Duodenal mucosa (tissue), 2 donors: ENCODE data around the gene TC2N.
"Not testable (repeated sequence)": the region's sequence is repeated elsewhere in the genome, so short reads cannot be mapped to it uniquely, and the experiment has no call there.

ENCODE experiments used
- H3K27ac ChIP-seq: one replicate; pipeline ENCODE4 v1.7.0; 2013; ENCODE audit warnings: low read depth, low read length
- H3K27me3 ChIP-seq, 2 donors: one replicate each; pipeline ENCODE4 v1.7.0; 2013; ENCODE audit warnings: low read length in 2 of 2, control low read depth in 1 of 2; ENCODE audit not compliant: insufficient read depth in 2 of 2, control insufficient read depth in 1 of 2
- H3K36me3 ChIP-seq, 2 donors: one replicate each; pipeline ENCODE4 v1.7.0; 2013; ENCODE audit warnings: low read length in 2 of 2, control low read depth in 1 of 2; ENCODE audit not compliant: insufficient read depth in 2 of 2, control insufficient read depth in 1 of 2
- H3K4me1 ChIP-seq, 2 donors: one replicate each; pipeline ENCODE4 v1.7.0; 2013; ENCODE audit warnings: low read length in 2 of 2, control low read depth in 1 of 2; ENCODE audit not compliant: insufficient read depth in 2 of 2, control insufficient read depth in 1 of 2
- H3K4me3 ChIP-seq, 2 donors: one replicate each; pipeline ENCODE4 v1.7.0; 2013; ENCODE audit warnings: low read length in 2 of 2, low read depth in 1 of 2
- H3K9ac ChIP-seq, 2 donors: one replicate each; pipeline ENCODE4 v1.7.0; 2013; ENCODE audit warnings: low read length in 2 of 2, low read depth in 1 of 2
- H3K9me3 ChIP-seq, 2 donors: one replicate each; pipeline ENCODE4 v1.7.0; 2013; ENCODE audit warnings: low read length in 2 of 2, control low read depth in 1 of 2; ENCODE audit not compliant: control insufficient read depth in 1 of 2

TC2N gene

DNA sequence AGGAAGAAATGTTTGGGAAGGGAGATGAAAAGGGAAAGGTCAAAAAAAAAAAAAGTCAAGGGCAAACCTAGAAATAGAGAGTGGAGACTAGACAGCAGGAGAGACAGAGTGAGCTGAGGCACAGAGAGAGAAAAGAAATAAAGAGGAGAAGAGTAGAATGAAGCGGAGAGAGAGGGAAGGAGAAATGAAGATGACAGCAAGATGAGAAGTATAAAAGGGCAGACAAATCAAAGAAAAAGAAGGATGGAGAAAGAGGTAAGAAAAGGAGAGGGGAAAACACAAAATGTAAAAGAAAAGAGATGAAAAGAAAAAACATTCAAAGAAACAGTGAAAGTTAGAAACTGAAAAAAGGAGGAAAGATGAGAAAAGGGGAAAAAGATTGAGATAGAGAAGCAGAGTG lies 53.0 kb downstream of the TC2N start:
- H3K27ac ChIP-seq = no peak overlapping the region

DNA sequence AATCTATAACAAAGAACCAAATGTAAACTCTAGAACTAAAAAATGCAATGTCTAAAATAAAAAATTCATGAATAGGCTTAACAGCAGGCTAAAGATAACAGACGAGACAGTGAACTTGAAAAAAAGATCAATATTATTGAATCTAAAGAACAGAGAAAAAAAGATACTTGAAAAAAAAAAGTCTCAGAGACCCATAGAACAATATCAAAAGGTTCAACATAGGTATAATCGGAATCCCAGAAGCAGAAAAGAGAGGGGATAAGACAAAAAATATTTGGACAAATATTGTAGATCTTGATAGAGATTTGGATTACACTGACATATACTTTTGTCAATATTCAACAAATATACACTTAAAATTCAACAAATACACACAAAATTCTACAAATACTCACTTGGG lies 56.6 kb downstream of the TC2N start:
- no peak overlapping the region for H3K9ac ChIP-seq
- H3K27ac ChIP-seq = no peak overlapping the region
- no peak overlapping the region for H3K4me3 ChIP-seq
- no peaks in the 10 kb centered on the region for H3K27me3 ChIP-seq
- H3K9me3 ChIP-seq = peaks cover 18% of the 10 kb centered on the region in 2 donors
- H3K36me3 ChIP-seq = peaks cover 16 to 42% of the 10 kb centered on the region in 2 donors
- no peaks in the 10 kb centered on the region for H3K4me1 ChIP-seq

More for the DNA sequence above, 53.0 kb downstream of the TC2N start:
- Histone ChIP-seq H3K4me1 (no peaks in the 10 kb centered on the region), H3K4me3 (no peak overlapping the region), H3K9me3 (no peaks in the 10 kb centered on the region), H3K36me3 (peaks cover 12 to 16% of the 10 kb centered on the region in 2 donors), H3K9ac (no peak overlapping the region), H3K27me3 (no peaks in the 10 kb centered on the region)

DNA sequence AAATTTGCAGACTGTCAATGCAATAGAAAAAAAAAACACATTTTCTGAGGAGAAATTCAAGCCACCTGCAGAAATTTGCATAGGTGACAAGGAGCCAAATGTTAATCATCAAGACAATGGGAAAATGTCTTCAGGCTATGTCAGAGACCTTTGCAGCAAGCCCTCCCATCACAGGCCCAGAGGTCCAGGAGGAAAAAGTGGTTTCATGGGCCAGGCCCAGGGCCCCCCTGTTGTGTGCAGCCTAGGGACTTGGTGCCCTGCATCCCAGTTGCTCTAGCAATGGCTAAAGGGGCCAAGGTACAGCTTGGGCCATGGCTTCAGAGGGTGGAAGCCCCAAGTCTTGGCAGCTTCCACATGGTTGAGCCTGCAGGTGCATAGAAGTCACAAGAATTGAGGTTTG lies 60.6 kb downstream of the TC2N start:
- H3K27ac ChIP-seq = no peak overlapping the region
- no peak overlapping the region for H3K4me3 ChIP-seq
- H3K9me3 ChIP-seq = peaks cover 18% of the 10 kb centered on the region in 2 donors
- no peaks in the 10 kb centered on the region for H3K27me3 ChIP-seq
- H3K36me3 ChIP-seq = peaks cover 16 to 44% of the 10 kb centered on the region in 2 donors
- H3K9ac ChIP-seq = no peak overlapping the region
- H3K4me1 ChIP-seq = no peaks in the 10 kb centered on the region

DNA sequence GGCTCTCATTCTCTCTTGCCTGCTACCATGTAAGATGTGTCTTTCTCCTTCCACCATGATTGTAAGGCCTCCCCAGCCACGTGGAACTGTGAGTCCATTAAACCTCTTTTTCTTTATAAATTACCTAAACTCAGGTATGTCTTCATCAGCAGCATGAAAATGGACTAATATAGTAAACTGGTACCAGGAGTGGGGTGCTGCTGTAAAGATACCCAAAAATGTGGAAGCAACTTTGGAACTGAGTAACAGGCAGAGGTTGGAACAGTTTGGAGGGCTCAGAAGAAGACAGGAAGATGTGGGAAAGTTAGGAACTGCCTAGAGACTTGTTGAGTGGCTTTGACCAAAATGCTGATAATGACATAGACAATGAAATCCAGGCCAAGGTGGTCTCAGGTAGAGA lies 61.2 kb downstream of the TC2N start:
- H3K27ac ChIP-seq, H3K9ac ChIP-seq, H3K4me1 ChIP-seq, H3K27me3 ChIP-seq, H3K4me3 ChIP-seq: not testable (repeated sequence)
- H3K36me3 ChIP-seq = peaks cover 13 to 47% of the 10 kb centered on the region in 2 donors
- H3K9me3 ChIP-seq = peaks cover 18% of the 10 kb centered on the region in 2 donors

DNA sequence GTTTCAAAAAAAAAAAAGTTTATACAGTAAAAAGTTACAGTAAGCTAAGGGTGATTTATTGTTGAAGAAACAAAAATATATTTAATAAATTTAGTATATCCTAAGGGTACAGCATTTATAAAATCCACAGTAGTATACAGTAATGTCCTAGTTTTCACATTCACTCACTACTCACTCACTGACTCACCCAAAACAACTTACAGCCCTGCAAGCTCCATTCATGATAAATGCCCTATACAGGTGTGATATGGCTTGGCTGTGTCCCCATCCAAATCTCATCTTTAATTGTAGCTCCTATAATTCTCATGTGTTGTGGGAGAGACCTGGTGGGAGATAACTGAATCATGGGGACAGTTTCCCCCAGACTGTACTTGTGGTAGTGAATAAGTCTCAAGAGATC lies 61.7 kb downstream of the TC2N start:
- Histone ChIP-seq H3K36me3 (peaks cover 12 to 44% of the 10 kb centered on the region in 2 donors), H3K4me3 (no peak overlapping the region), H3K27ac (no peak overlapping the region), H3K9me3 (peaks cover 18% of the 10 kb centered on the region in 2 donors), H3K9ac (no peak overlapping the region), H3K4me1 (no peaks in the 10 kb centered on the region), H3K27me3 (no peaks in the 10 kb centered on the region)

DNA sequence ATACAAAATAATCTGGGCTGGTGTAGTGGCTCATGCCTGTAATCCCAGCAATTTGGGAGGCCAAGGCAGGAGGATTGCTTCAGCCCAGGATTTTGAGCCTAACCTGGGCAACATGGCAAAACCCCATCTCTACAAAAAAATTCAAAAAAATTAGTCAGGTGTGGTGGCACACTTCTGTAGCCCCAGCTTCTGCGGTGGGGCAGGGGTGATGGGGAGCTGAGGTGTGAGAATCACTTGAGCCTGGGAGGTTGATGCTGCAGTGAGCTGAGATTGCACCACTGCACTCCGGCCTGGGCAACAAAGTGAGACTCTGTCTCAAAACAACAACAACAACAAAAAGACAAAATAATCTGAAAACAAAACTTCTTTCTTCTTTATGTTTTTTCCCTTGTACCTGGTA lies 66.0 kb downstream of the TC2N start:
- no peaks in the 10 kb centered on the region for H3K27me3 ChIP-seq
- no peak overlapping the region for H3K4me3 ChIP-seq

DNA sequence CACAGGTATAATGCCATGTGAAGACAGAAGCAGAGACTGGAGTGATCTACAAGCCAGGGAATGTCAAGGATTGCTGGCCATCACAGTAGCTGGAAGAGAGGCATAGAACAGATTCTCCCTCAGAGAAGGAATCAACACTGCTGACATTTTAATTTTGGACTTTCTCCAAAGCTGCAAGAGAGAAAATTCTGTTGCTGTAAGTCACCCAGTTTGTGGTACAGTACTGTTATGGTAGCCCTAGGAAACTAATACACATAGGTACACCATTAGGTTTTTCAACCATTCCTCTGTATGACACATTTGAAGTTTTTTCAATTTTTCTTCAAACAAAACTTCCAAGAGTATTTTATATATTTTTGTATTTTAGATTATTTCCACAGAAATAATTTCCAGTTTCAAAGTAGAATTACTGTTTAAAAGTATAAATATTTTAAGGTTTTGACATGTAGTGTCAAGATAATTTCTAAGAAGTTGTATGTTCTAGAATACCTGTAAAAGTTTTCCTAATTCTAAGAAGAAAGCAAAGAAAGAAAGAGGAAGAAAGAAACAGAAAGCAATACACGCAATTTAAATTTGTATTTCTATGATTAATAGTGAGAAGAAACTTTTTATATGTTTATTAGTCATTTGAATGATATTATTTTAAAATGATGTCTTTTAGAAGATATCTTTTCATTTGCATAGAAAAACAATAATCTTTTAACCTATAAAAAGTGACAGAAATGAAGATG lies 70.6 kb downstream of the TC2N start:
- Histone ChIP-seq H3K36me3 (peaks cover 5 to 30% of the 10 kb centered on the region in 2 donors), H3K27me3 (no peaks in the 10 kb centered on the region), H3K9me3 (no peaks in the 10 kb centered on the region), H3K9ac (no peak overlapping the region), H3K4me1 (no peaks in the 10 kb centered on the region), H3K4me3 (no peak overlapping the region), H3K27ac (no peak overlapping the region)

More for the DNA sequence above, 66.0 kb downstream of the TC2N start:
- no peak overlapping the region for H3K27ac ChIP-seq
- H3K9me3 ChIP-seq = peaks cover 1 to 5% of the 10 kb centered on the region in 2 donors
- peaks cover 0 to 21% of the 10 kb centered on the region in 2 donors for H3K36me3 ChIP-seq
- no peak overlapping the region for H3K9ac ChIP-seq
- H3K4me1 ChIP-seq = no peaks in the 10 kb centered on the region

DNA sequence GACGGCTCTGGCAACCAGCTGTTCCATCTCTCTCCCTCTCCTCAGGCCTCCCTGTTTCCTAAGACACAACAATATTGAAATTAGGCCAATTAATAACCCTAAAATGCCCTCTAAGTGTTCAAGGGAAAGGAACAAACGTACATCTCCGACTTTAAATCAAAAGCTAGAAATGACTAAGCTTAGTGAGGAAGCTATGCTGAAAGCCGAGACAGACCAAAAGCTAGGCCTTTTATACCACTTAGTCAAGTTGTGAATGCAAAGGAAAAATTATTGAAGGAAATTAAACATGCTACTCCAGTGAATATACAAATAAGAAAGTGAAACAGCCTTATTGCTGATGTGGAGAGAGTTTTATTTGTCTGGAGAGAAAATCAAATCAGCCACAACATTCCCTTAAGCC lies 73.6 kb downstream of the TC2N start:
- H3K9ac ChIP-seq = no peak overlapping the region
- no peak overlapping the region for H3K4me3 ChIP-seq
- peaks cover 5 to 29% of the 10 kb centered on the region in 2 donors for H3K36me3 ChIP-seq
- no peaks in the 10 kb centered on the region for H3K9me3 ChIP-seq
- no peak overlapping the region for H3K27ac ChIP-seq
- H3K4me1 ChIP-seq = no peaks in the 10 kb centered on the region
- H3K27me3 ChIP-seq = no peaks in the 10 kb centered on the region

DNA sequence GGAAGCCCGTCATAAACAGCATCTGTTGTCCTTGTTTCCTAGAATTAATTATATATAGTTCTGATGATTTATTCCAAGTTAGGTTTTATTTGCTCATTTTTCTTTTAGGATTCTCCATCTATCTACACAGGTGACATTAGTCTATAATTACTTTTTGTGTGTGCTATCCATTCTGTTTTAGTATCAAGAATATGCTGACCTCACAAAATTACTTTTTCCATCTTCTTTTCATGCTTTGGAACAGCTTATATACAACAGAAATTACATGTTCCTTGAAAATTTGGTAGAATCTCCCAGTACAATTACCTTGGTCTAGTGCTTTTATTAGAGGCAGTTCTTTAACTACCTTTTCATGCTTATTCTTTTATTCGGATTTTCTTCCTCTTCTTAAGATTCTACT lies 81.1 kb downstream of the TC2N start:
- Histone ChIP-seq H3K9me3 (no peaks in the 10 kb centered on the region), H3K27me3 (no peaks in the 10 kb centered on the region), H3K4me1 (no peaks in the 10 kb centered on the region), H3K4me3 (no peak overlapping the region), H3K27ac (no peak overlapping the region), H3K36me3 (peaks cover 6 to 12% of the 10 kb centered on the region in 2 donors), H3K9ac (no peak overlapping the region)

DNA sequence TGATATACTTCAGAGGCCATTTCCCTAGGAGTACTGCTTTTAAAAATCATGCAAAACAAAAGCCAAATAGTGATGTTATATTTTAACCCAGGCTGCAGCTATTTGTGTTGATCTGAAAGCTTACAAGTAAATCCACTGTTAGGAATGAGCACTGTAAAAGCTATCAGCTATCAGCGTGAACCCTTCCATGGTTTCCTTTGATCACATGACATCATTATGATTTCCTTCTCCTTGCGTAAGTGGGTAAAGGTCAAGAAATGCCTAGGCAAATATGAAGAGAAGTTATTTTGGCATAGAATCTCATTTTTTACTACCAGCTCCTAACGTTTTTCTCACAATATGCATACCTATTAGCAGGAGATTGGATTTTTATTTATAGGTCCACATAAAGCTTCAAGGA lies 86.9 kb downstream of the TC2N start:
- H3K4me3 ChIP-seq = no peak overlapping the region
- H3K4me1 ChIP-seq = peaks cover 0 to 3% of the 10 kb centered on the region in 2 donors
- H3K27me3 ChIP-seq = no peaks in the 10 kb centered on the region
- no peak overlapping the region for H3K27ac ChIP-seq
- no peak overlapping the region for H3K9ac ChIP-seq
- peaks cover 3 to 6% of the 10 kb centered on the region in 2 donors for H3K36me3 ChIP-seq
- no peaks in the 10 kb centered on the region for H3K9me3 ChIP-seq
